Vagina (tissue), 2 donors: Measurements from ENCODE around the gene PTPRN2. TPM values are rescaled to one million over a fixed set of nuclear protein-coding genes. Genes with fewer than 3 reads are reported as not detected.

Source experiments
- DNase-seq, 2 donors: peaks; one replicate each; pipeline ENCODE4 v3.0.0-alpha.2; 2017; ENCODE audit errors: extremely low spot score in 2 of 2
- H3K27ac ChIP-seq: fragments of 200-600 bp; sonication (generic); one replicate; pipeline ENCODE4 v1.5.1; 2019
- H3K27me3 ChIP-seq: fragments of 200-600 bp; sonication (generic); one replicate; pipeline ENCODE4 v1.5.1; 2019
- H3K36me3 ChIP-seq, 2 donors: fragments of 200-600 bp; sonication (generic); one replicate each; pipeline ENCODE4 v1.5.1; 2017 to 2019
- H3K4me1 ChIP-seq: fragments of 200-600 bp; sonication (generic); one replicate; pipeline ENCODE4 v1.5.1; 2019
- H3K4me3 ChIP-seq, 2 donors: fragments of 200-600 bp; sonication (generic); 1 replicate in 1 of 2; 2 replicates in 1 of 2; pipeline ENCODE4 v1.5.1; 2016 to 2019
- H3K9me3 ChIP-seq: fragments of 200-600 bp; sonication (generic); one replicate; pipeline ENCODE4 v1.5.1; 2019
- POLR2A ChIP-seq, 2 donors: fragments of 450-650 bp; IDR thresholded peaks; one replicate each; pipeline ENCODE4 v1.6.1; 2017; ENCODE audit warnings: antibody characterized with exemption in 2 of 2, mild to moderate bottlenecking in 2 of 2, moderate library complexity in 2 of 2
- POLR2AphosphoS5 ChIP-seq, 2 donors: sonication (generic); formaldehyde crosslinking; IDR thresholded peaks; one replicate each; pipeline ENCODE4 v1.9.0; 2017; ENCODE audit warnings: antibody characterized with exemption in 2 of 2, mild to moderate bottlenecking in 2 of 2, low read depth in 1 of 2; ENCODE audit not compliant: insufficient read depth in 1 of 2
- intact Hi-C: fragments of 100-400 bp; cut with DNase I; formaldehyde crosslinking; loops from one replicate; pipeline ENCODE4 v1.15.1; 2023
- total RNA-seq: library from RNA; depleted of rRNA; stranded (reverse); fragments of >200 nt; gene quantifications from one replicate; pipeline ENCODE4 v1.2.3, GENCODE V29; 2016
- TF ChIP-seq, protein P1 (sequence below), 3 experiments: fragments of 450-650 bp in 2 of 3; fragments of 200-600 bp in 1 of 3; sonication (generic) in 1 of 3; IDR thresholded peaks; one replicate each; pipeline ENCODE4 v1.5.1; 2017 to 2019; ENCODE audit warnings: antibody characterized with exemption in 3 of 3, mild to moderate bottlenecking in 2 of 3, moderate library complexity in 2 of 3

Gene PTPRN2
- total RNA-seq, 1 donor from 2014 or later = 7.4 TPM

DNA sequence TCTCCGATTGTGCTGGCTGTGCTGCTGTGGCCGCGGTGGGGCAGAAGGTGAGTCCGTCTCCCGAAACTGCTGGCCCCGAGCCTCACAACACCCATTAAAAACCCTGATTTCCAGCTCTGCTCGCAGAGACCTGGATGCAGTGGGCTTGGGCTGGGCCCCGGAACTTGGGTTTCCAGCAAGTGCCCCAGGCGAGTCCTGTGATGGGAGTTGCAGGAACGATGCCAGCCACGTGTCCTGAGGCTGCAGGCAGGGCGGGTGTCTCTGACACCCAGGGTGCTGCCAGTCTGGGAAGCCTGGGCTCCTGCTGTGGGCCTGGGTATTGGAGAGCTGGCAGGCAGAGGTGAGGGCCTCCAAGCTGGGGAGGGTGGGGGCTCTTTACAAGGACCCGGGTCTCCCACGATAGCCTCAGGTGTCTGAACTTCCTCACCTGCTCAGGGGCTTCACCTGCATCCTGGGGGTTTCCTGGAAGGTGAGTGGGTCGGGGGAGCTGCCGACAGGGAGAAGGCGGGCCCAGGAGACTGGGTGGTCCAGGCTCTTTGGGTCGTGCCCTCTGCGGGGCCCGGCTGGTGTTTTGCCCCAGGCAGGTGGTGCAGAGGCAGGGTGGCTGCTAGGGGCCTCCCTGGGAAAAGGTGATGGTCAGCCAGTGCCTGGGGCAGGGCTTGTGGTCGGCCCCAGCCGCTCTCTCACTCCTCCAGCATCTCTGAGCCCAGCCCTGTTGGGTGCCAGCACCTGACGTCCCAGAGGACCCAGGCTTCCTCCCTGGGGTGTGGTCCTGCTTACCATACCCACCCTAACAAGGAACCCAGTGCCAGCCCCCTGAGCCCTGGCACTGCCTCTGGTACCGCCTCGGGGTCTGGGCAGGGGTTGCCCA, 1070.5 kb downstream of the PTPRN2 start:
- H3K4me1 ChIP-seq = no peaks in the 10 kb centered on the region
- H3K4me3 ChIP-seq = no peak overlapping the region
- H3K36me3 ChIP-seq = no peaks in the 10 kb centered on the region
- no peak for DNase-seq
- TF ChIP-seq POLR2AphosphoS5 (IDR thresholded peaks at IDR 0.05; ENCODE audit: insufficient read depth in 1 of 2, low read depth in 1 of 2) (no peak), POLR2A (IDR thresholded peaks at IDR 0.05) (no peak)
- TF ChIP-seq, protein P1, sequence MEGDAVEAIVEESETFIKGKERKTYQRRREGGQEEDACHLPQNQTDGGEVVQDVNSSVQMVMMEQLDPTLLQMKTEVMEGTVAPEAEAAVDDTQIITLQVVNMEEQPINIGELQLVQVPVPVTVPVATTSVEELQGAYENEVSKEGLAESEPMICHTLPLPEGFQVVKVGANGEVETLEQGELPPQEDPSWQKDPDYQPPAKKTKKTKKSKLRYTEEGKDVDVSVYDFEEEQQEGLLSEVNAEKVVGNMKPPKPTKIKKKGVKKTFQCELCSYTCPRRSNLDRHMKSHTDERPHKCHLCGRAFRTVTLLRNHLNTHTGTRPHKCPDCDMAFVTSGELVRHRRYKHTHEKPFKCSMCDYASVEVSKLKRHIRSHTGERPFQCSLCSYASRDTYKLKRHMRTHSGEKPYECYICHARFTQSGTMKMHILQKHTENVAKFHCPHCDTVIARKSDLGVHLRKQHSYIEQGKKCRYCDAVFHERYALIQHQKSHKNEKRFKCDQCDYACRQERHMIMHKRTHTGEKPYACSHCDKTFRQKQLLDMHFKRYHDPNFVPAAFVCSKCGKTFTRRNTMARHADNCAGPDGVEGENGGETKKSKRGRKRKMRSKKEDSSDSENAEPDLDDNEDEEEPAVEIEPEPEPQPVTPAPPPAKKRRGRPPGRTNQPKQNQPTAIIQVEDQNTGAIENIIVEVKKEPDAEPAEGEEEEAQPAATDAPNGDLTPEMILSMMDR (IDR thresholded peaks at IDR 0.05) = no peak
- no peaks in the 10 kb centered on the region for H3K9me3 ChIP-seq
- no peak overlapping the region for H3K27ac ChIP-seq
- intact Hi-C loops = no loop called here
- H3K27me3 ChIP-seq = no peaks in the 10 kb centered on the region

DNA sequence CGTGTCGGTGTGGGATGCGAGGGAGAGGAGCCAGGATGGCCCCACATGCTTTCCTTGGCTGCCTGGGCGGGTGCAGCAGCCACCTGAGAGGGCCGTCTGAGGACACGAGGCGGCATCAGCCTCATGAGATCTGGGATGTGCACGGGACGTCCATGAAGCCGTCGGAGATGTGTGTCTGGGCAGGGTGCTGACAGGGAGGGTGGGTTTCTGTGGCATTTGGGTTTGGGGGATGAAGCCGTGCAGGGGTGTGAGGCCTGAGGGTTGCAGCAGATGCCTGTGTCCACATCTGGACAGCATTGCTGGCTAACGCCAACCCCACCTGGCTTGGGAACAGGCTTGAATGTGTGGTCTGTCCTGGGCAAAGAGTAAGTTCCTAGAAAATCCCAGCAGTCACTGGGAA, 1071.3 kb downstream of the PTPRN2 start:
- peak in 1 of 2 donors; percentile 93 for DNase-seq

DNA sequence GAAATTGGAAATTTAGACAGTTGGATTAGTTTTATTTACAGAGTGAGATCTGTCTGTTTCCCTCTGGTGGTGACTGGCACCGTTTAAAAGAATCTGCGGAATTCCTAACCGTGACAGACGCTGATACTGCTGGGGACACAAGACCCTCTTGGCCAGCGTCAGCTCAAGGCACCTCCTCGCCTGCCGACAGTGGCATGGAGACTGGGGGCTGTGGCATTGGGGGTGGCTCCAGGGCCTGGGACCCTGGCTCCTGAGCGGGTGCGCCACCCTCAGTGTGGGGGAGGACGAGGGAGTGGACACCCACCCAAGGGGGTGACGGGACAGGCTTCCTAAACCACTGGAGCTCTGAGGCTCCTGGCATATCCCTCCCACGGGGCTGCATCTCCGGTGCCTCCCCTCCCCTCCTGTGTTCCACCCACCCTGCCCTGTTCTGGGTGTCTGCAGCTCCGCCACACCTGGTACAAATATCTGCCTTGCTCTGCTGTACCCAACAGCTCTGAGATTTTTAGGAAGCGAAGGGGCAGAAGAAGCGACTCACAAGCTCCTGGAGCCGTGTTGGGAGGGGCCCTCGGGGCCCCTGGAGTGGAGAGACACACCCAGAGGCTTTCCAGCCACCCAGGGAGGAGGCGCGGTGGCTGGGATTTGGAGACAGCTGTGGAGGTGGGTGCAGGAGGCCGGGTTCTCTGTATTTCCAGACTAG, 1072.1 kb downstream of the PTPRN2 start:
- intact Hi-C loops = no loop called here
- TF ChIP-seq, protein P1 (IDR thresholded peaks at IDR 0.05) = no peak
- no peak for TF ChIP-seq POLR2A (IDR thresholded peaks at IDR 0.05)
- no peak for TF ChIP-seq POLR2AphosphoS5 (IDR thresholded peaks at IDR 0.05; ENCODE audit: insufficient read depth in 1 of 2, low read depth in 1 of 2)
- Histone ChIP-seq H3K4me1 (no peaks in the 10 kb centered on the region), H3K27ac (no peak overlapping the region), H3K4me3 (no peak overlapping the region), H3K27me3 (no peaks in the 10 kb centered on the region), H3K36me3 (no peaks in the 10 kb centered on the region), H3K9me3 (no peaks in the 10 kb centered on the region)
- peak; percentile 52 to 81 for DNase-seq

More for the DNA sequence above, 1071.3 kb downstream of the PTPRN2 start:
- TF ChIP-seq, protein P1 (IDR thresholded peaks at IDR 0.05) = no peak
- TF ChIP-seq POLR2A (IDR thresholded peaks at IDR 0.05) = no peak
- Histone ChIP-seq H3K9me3 (no peaks in the 10 kb centered on the region), H3K36me3 (no peaks in the 10 kb centered on the region), H3K27me3 (no peaks in the 10 kb centered on the region), H3K27ac (no peak overlapping the region), H3K4me1 (no peaks in the 10 kb centered on the region), H3K4me3 (no peak overlapping the region)
- intact Hi-C loops = no loop called here

DNA sequence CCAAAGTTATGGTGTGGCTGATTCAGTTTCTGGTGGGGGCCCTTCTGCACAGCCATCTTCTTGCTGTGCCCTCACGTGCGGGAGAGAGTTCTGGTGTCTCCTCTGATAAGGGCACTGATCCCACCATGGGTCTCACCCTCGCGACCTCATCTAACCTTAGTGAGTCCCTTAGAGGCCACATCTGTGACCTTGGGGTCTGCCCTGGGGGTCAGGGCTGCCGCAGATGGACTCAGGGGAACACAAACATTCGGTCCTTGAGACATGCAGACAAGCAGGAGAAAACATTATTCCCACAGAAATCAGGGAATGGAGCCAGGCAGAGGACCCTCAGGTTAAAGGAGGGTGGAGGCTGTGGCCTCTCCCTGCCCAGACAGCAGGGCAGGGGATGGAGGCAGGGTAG, 1072.9 kb downstream of the PTPRN2 start:
- no peaks in the 10 kb centered on the region for H3K36me3 ChIP-seq
- no peaks in the 10 kb centered on the region for H3K4me1 ChIP-seq
- intact Hi-C loops = no loop called here
- H3K9me3 ChIP-seq = no peaks in the 10 kb centered on the region
- TF ChIP-seq, protein P1 (IDR thresholded peaks at IDR 0.05) = no peak
- no peak overlapping the region for H3K4me3 ChIP-seq
- DNase-seq = peak; percentile 64 to 65
- no peaks in the 10 kb centered on the region for H3K27me3 ChIP-seq
- H3K27ac ChIP-seq = no peak overlapping the region

DNA sequence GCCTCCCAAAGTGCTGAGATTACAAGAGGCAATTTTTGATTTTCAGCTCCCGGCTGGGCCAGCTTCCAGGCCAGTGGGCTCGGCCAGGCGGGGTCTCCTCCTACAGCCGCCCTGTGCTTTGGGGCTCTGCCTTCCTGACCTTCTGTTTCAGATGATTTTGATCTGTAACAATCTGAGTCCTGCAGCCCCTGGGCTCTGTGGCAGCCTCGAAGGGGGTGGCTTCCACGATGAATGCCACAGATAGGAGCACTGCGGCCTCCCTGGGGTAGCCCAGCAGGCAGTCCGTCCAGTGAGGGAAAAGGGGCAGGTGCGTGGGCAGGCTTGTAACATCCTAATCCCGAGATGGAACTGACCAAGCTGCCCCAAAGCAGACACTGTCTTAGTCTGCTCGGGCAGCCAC, 1073.3 kb downstream of the PTPRN2 start:
- intact Hi-C loops = no loop called here
- Histone ChIP-seq H3K27ac (no peak overlapping the region), H3K27me3 (no peaks in the 10 kb centered on the region), H3K4me1 (no peaks in the 10 kb centered on the region), H3K36me3 (no peaks in the 10 kb centered on the region), H3K9me3 (no peaks in the 10 kb centered on the region), H3K4me3 (no peak overlapping the region)
- TF ChIP-seq, protein P1 (IDR thresholded peaks at IDR 0.05) = no peak
- TF ChIP-seq POLR2A (IDR thresholded peaks at IDR 0.05) (no peak), POLR2AphosphoS5 (IDR thresholded peaks at IDR 0.05; ENCODE audit: insufficient read depth in 1 of 2, low read depth in 1 of 2) (no peak)
- DNase-seq = peak in 1 of 2 donors; percentile 81
